Measurements from ENCODE around the gene B3GNT3.
"Not testable (repeated sequence)": the region's sequence is repeated elsewhere in the genome, so short reads cannot be mapped to it uniquely, and the experiment has no call there.

The B3GNT3 gene

DNA sequence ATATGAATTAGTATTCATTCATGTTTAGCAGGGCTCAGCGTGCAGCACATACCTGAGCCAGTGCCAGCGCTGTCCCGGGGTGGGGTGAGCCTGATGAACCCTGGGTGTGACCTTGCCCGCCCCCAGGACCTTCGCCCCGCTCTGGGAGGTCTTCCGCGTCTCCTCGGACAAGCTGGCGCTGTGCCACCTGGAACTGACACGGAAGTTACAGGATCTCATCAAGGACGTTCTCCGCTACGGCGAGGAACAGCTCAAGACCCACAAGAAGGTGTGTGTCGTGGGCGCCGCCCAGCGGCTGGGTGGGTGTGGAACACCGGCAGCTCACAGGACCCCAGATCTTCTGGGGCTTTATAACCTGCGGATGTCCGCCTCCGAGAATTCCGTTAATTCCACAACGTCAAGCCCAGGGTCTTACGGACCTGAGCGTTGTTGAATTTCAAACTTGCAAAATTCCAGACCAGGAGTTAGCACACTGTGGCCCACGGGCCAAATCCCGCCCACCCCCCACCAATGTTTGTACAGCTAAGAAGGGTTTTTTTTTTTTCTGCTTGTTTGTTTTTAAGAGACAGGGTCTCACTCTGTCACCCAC lies 28.3 kb upstream of the B3GNT3 start:
- no peak for DNase-seq (ENCODE audit: low read depth in 2 of 2, low spot score in 1 of 2)

DNA sequence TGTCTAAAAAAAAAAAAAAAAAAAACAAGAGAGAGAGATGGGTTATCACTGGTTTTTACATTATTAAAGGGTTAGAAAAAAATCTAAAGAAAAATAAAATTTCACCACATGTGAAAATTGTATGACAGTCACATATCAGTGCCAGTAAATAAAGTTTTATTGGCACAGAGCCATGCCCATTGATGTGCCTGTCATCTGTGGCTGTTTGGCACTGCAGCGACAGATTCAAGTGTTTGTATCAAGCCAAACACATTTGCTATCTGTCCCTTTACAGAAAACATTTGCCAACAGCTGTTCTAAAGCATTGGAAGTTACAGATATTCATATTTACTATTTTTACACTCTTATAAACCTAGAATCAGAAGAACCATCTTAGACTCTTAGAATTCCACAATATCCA lies 27.4 kb upstream of the B3GNT3 start:
- no peak for DNase-seq (ENCODE audit: low read depth in 2 of 2, low spot score in 1 of 2)

DNA sequence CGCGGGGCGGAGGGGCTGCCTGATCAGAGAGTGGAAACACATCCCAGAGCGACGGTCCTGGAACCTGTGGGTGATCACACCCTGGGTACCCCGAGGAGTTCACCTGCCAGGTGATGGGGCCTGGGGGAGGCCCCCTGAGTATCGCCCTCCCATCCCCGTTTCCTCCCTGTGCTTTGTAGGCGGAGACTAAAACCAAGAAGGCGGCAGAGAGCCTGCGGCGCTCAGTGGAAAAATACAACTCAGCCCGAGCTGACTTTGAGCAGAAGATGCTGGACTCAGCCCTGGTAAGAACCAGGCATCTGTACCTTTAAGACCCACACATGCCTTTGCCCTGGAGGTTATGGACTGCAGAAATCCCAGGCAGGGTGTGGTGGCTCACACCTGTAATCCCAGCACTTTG lies 24.3 kb upstream of the B3GNT3 start:
- no peak for DNase-seq (ENCODE audit: low read depth in 2 of 2, low spot score in 1 of 2)

DNA sequence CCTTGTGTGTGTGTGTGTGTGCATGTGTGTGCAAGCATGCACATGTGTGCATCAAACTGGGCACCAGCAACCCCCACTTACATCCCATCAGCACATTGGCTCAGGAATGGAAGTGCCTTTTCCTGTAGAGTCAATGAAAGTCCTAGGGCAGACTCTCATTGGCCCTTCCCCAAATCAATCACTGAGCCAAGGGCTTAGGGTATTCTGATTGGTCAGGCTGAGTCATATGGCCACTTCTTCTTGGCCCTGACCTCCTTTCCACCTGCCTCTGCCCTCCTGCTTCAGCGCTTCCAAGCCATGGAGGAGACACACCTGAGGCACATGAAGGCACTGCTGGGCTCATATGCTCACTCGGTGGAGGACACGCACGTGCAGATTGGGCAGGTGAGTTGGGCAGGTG lies 22.8 kb upstream of the B3GNT3 start:
- DNase-seq (ENCODE audit: low read depth in 2 of 2, low spot score in 1 of 2): no peak

DNA sequence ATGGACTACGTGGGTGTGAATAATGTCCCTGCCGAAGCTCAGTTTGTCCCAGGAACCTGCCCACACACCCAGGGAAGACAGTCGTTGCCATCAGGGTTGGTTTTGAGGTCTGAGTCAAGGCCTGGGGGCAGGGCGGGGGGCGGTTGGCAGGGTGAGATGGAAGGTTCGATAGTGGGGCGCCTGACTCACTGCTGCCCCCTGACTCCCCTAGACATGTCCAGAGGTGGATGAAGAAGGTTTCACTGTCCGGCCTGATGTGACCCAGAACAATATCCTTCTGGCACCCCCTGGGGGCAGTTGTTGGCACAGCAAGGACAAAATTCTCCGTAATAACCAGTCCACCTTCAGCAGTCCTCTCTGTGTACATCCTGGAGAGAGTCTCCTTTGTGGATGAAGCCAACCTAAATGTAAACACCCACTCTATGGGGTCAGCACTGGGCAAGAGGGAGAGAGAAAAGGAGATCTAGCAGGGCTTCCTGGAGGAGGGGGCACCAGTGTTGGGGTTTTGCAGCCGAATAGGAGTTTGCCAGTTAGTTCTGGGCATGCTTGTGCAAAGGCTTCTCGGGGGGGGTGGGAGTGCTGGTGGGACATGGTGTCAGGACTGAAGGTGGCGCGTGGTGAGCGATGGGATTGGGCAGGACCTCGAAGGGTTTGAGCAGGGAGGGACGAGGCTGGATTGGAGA lies 19.6 kb upstream of the B3GNT3 start:
- no peak for DNase-seq (ENCODE audit: low read depth in 2 of 2, low spot score in 1 of 2)

DNA sequence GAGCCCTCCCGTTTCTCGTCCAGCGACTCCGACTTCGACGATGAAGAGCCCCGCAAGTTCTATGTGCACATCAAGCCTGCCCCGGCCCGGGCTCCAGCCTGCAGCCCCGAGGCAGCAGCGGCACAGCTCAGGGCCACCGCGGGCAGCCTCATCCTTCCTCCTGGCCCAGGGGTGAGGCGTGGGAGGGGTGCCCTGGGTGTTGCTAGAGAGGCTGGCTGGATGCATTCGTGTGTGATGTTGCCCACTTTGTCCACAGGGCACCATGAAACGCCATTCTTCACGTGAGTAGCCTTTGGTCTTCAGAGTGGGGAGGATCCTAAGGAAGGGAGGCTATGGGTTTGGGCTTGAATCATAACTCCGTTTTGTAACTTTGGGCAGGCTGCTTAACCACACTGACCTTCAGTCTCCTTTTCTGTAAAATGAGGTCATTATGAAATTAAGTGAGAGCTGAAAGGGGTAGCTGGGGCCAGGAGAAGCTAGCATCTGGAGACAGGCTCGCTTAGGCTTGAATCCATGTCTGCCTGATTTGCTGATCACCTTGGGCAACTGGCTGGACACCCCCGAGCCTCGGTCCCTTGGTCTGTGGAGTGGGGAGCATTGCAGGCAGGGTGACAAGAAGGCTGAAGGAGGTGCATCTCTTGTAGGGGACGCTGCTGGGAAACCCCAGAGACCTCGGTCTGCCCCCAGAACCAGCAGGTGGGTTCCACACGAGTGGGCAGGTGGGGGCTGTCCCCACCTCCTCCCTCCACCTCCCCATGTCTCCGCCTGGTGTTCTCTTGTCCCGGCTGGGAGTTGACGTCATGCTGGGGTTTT lies 18.7 kb upstream of the B3GNT3 start:
- DNase-seq (ENCODE audit: low read depth in 2 of 2, low spot score in 1 of 2): no peak

DNA sequence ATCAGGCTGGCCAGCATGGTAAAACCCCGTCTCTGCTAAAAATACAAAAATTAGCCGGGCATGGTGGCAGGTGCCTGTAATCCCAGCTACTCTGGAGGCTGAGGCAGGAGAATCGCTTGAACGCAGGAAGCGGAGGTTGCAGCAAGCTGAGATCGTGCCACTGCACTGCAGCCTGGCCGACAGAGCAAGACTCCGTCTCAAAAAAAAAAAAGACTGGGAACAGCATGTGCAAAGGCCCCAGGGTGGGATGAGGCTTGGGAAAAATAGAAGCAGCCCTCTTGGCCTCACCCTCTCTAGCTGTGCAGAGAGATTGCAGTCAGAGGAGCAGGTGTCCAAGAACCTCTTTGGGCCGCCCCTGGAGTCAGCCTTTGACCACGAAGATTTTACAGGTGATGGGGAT lies 17.1 kb upstream of the B3GNT3 start:
- not testable (repeated sequence) for DNase-seq (ENCODE audit: low read depth in 2 of 2, low spot score in 1 of 2)

DNA sequence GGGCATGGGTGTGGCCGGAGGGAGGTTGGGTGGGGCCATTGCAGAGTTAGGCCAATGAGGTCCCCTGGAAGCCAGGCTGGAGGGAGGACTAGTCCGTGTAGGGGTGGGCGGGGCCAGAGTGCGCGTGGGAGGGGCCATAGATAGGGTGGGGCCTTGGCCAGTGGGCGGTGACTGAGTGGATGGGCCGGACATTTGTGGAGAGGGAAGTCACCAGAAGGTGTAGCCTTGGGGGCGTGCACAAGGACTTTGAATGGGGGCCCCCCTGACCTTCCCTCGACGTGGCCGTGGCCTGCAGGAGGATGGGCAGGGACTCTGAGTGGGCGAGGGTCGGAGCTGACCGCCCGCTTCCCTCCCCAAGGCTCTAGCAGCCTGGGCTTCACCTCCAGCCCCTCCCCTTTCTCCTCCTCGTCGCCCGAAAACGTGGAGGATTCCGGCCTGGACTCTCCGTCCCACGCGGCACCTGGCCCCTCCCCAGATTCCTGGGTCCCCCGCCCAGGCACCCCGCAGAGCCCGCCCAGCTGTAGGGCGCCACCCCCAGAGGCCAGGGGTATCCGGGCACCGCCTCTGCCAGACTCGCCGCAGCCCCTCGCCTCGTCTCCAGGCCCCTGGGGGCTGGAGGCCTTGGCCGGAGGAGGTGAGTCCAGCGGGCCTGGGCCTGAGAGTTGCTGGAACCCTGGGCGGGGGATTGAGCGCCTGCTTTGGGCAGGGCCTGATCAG lies 16.5 kb upstream of the B3GNT3 start:
- no peak for DNase-seq (ENCODE audit: low read depth in 2 of 2, low spot score in 1 of 2)

DNA sequence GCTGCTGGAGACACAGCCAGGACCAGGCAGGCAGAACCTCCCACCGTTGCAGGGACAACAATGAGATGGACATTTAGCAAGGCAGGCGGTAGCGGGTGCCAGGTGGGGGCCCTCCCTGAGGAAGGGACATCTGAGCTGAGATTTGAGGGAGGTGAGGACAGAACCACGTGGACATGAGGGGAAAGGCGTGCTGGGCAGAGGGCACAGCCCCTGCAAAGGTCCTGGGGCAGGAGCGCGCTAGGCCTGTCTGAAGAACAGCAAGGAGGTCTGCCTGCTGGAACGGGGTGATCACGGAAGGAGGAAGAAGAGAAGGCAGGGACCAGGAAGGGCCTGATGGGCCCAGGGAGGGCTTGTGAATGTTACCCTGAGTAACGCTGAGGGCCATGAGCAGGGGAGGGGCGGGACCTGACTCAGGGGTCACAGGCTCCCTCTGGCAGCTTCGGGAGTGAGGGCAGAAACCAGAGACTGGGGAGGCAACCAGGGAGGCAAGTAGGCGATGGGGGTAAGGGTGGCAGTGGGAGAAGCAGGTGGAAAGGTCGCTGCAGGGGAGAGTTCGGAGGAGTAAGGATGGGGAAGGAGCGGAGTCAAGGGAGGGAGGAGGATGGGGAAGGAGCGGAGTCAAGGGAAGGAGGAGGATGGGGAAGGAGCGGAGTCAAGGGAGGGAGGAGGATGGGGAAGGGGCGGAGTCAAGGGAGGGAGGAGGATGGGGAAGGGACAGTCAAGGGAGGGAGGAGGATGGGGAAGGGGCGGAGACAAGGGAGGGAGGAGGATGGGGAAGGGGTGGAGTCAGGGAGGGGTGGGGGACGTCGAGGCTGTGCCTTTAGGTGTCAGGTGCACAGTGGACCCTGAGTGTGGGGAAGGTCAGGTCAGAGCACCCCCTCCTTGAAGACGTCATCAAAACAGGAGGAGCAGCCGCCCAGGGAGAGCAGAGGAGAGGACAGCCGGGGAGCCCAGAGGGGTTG lies 15.7 kb upstream of the B3GNT3 start:
- no peak for DNase-seq (ENCODE audit: low read depth in 2 of 2, low spot score in 1 of 2)

DNA sequence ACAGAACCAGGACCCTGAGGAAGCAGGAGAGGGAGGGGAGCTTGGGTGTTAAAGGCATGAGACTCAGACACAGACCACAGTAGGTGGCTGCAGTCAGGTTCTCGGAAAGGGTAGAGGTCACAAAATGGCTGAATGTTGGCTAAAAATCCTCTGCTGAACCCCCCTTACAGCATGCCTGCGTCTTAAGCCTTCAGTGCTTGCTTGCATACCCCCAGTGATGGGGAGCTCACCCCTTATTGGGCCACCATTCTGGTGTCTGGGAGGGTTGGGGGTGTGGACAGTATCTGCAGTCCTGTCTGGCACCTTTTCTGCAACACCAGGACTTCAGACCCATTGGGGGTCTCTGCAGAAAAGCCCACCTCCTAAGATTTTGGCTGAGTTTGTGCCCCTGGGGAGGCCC lies 14.2 kb upstream of the B3GNT3 start:
- DNase-seq (ENCODE audit: low read depth in 2 of 2, low spot score in 1 of 2): no peak

DNA sequence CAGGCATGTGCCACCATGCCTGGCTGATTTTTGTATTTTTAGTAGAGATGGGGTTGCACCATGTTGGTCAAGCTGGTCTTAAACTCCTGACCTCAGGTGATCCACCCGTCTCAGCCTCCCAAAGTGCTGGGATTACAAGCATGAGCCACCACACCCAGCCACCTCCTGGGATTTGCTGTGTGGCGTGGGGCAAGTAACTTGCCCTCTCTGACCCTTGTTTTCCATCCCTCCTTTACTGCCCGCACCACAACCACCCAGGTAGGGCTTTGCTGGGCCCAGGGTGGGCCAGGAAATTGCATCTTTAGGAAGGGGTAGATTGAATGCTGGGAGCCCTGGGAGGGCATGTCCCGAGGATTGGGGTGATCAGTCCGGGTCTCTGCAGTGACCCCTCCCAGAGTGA lies 11.2 kb upstream of the B3GNT3 start:
- DNase-seq (ENCODE audit: low read depth in 2 of 2, low spot score in 1 of 2): not testable (repeated sequence)

DNA sequence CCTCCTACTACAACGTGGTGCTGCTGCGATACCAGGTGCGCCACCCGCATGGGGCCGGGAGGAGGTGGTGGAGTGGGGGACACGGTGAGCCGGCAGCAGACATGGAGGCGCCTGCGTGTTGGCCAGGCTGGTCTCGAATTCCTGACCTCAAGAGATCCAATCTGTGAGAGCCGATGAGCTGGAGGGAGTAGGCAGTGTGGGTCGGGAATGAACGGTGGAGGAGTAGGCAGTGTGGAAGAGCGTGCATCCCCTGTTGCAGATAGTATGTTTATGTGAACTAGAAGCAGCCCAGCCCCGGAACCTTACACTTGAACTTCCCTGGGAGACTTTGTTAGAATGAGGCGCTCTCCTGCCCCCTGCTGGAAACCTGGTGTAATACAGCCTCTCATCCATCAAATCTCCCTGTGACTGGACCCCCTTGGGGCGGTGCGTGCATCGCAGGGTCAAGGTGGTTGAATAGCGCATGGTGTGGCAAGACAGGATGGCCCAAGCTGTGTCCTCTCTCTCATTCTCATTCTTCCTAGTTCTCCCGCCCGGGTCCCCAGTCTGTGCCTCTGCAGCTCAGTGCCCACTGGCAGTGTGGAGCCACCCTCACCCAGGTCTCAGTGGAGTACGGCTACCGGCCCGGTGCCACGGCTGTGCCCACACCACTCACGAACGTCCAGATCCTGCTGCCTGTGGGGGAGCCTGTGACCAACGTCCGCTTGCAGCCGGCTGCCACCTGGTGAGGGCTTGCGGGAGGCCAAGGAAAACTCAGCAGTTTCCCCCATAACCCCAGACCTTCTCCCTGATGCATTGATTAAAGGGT lies 10.5 kb upstream of the B3GNT3 start:
- DNase-seq (ENCODE audit: low read depth in 2 of 2, low spot score in 1 of 2): peak; percentile 42 to 50

DNA sequence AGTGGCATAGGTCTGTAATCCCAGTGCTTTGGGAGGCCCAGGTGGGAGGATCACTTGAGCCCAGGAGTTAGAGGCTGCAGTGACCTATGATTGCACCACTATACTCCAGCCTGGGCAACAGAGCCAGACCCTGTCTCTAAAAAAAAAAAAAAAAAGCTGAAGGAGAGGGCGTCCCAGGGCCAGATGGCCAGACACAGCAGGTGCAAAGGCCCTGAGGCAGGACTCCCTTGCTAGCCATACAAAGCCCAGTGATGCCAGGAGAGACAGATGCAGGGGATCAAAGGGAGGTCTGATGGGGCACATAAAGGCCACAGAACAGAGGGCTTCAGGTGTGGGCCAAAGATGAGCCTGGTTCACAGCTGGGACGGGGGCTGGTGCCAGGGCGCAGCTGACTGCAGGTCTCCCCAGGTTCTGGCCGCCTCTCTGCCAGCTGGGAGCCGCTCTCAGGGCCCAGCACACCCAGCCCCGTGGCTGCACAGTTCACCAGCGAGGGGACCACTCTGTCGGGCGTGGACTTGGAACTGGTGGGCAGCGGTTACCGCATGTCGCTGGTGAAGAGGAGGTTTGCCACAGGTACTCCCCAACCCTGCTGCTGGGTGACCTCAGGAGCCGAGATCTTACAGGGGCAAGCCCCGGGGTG lies 7.5 kb upstream of the B3GNT3 start:
- no peak for DNase-seq (ENCODE audit: low read depth in 2 of 2, low spot score in 1 of 2)

DNA sequence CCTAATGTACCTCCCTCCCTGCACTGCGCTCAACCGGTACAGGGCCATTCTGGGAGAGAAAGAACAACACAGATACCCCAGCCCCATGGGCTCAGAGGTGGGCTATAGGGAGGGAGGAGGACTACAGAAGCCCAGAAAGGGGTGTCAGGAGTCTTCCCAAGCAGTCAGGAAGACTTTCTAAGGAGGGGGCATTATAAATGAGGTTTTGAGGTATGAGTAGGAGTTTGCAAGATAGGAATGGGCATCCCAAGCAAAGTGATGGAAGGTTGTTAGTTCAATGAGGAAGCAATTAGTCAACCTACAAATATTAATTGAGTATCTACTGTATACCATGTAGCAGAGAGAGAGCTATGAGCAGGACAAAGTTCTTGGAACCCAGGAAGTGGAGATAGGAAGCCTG lies 6.3 kb upstream of the B3GNT3 start:
- no peak for DNase-seq (ENCODE audit: low read depth in 2 of 2, low spot score in 1 of 2)

DNA sequence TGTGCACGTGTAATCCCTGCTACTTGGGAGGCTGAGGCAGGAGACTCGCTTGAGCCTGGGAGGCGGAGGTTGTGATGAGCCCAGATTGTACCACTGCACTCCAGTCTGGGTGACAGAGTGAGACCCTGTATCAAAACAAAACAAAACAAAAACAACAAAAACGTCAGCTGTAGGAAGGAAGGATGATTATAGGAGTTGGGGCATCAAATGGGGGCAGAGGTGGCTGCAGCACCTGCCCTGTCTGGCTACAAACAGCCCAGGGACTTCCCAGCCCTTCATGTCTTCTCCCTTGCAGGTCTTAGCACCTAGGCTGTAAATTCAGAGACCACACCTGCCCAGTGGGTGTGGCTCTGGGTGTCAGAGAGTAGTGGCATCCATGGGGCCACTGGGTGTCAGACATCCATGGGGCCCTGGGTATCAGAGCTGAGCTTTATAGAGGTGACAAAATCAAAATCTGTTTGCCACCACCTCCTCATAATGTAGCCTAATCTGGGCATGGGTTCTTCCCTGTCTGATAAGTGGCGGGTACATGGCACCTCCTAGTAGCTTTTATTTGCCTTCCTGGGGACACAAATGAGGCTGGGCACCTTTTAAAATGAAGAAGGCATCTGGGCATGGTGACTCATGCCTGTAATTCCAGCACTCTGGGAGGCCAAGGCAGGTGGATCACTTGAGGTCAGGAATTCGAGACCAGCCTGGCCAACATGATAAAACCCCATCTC lies 4.7 kb upstream of the B3GNT3 start:
- DNase-seq (ENCODE audit: low read depth in 2 of 2, low spot score in 1 of 2): no peak

DNA sequence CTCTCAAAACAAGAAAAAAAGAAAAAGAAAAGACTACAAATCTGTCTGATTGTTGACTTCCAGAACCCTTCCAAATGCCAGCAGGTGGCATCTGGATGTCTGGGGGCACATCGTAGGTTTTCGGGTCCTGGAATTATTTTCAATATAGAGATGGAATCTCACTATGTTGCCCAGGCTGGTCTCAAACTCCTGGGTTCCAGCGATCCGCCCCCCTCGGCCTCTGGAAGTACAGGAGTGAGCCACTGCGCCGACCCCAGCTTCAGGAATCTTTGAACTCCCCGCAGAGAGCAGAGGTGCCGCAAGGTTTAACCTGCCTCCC lies 567 bp upstream of the B3GNT3 start:
- no peak for DNase-seq (ENCODE audit: low read depth in 2 of 2, low spot score in 1 of 2)

DNA sequence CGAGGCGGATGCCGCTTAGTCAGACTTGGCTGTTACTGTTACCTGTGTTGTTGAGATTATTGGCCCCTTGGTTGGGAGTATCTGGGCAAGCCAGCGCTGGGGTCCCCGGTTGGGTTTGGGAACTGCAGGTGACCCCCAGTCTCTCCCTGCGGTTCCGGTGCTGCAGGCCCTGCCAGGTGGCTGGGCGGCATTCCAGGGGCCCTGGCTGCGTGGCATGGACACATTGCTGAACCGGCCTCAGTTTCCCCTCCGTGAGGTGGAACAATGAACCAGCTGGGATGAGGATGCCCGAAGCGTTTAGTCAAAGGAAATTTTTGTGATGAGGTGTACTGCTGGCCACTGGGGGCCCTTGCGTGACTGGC lies 538 bp downstream of the B3GNT3 start:
- no peak for DNase-seq (ENCODE audit: low read depth in 2 of 2, low spot score in 1 of 2)

DNA sequence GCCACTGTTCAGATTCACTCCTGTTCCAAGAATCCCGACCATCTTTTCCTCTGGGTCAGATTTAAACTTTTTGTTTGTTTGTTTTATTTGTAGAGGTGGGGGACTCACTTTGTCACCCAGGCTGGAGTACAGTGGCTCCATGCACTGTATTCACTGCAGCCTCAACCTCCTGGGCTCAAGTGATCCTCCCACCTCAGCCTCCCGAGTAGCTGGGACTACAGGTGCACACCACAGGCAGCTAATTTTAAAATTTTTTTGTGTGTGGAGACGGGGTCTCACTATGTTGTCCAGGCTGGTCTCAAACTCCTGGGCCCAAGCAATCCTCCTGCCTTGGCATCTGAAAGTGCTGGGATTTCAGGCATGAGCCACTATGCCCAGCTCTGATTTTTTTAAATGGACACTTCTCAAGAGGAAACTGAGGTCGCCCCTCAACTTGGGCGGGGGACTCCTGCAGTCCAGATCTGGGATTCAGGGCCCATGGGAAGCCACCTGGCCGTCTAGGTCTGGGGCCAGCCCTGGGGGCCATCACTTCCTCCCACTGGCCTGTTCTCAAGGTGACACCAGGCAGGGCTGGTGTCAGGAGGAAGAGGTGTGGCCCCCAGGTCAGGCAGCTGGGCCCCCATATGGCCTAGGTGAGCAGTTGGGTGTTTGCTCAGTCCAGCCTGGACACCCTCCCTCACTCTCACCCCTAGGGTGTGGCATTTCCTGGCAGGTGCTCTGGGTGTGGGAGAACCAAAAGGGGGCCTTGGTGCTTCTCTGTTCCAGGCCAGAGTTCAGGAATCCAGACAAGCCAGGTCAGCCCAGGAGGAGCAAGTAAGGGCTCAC lies 1.3 kb downstream of the B3GNT3 start:
- no peak for DNase-seq (ENCODE audit: low read depth in 2 of 2, low spot score in 1 of 2)

Measured in stimulated activated CD8-positive, alpha-beta memory T cell treated with anti-CD3 and anti-CD28 coated beads, Interleukin-4, amount 100 ng/mL, for 1 hour (primary cell).